PC-9 (cell line): ENCODE measurements around the gene IRAG1. TPM values are rescaled to one million over a fixed set of nuclear protein-coding genes. Genes with fewer than 3 reads are reported as not detected.

Experiments used
- BruUV-seq: library from RNA; stranded (reverse); fragments of 400-500 nt; replicated peaks from 2 replicates; lab custom pipeline; 2021; lab: Mats Ljungman, UMichigan
- CTCF ChIA-PET: fragments of 300-600 bp; sonication (Branson Sonifier 250); formaldehyde crosslinking; loops from one replicate; lab custom pipeline; 2022; ENCODE audit warnings: antibody characterized with exemption; lab: Charles Lee
- POLR2A ChIA-PET: fragments of 300-600 bp; sonication (Branson Sonifier 250); formaldehyde crosslinking; loops from one replicate; lab custom pipeline; 2022; ENCODE audit warnings: antibody characterized with exemption; ENCODE audit not compliant: unreplicated experiment; lab: Charles Lee
- DNase-seq, 2 experiments: peaks; one replicate each; pipeline versions ENCODE4 v3.0.0 to v3.0.0-alpha.2; 2015 to 2022; ENCODE audit warnings: mixed read lengths in 1 of 2
- H2AFZ ChIP-seq: fragments of 200-600 bp; sonication (generic); 2 replicates; pipeline ENCODE4 v1.8.1; 2017; ENCODE audit warnings: antibody characterized with exemption
- H3F3A ChIP-seq: fragments of 200-600 bp; sonication (generic); 2 replicates; pipeline ENCODE4 v1.8.1; 2017; ENCODE audit warnings: antibody characterized with exemption, mild to moderate bottlenecking, low read depth; ENCODE audit not compliant: insufficient read depth
- H3K27ac ChIP-seq: fragments of 200-600 bp; sonication (generic); 2 replicates; pipeline ENCODE4 v1.6.1; 2016; ENCODE audit warnings: mixed run types
- H3K27me3 ChIP-seq: fragments of 200-600 bp; sonication (generic); 2 replicates; pipeline ENCODE4 v1.6.1; 2016; ENCODE audit warnings: low read depth, mixed run types; ENCODE audit not compliant: insufficient read depth
- H3K36me3 ChIP-seq: fragments of 200-600 bp; sonication (generic); 2 replicates; pipeline ENCODE4 v1.6.1; 2016; ENCODE audit warnings: low read depth, mixed run types
- H3K4me1 ChIP-seq: fragments of 200-600 bp; sonication (generic); replicated peaks from 2 replicates; pipeline ENCODE4 v1.6.1; 2016; ENCODE audit warnings: mixed run types; ENCODE audit not compliant: insufficient read depth
- H3K4me2 ChIP-seq: fragments of 200-600 bp; sonication (generic); 2 replicates; pipeline ENCODE4 v1.6.1; 2017; ENCODE audit warnings: mixed run types
- H3K4me3 ChIP-seq: fragments of 200-600 bp; sonication (generic); 2 replicates; pipeline ENCODE4 v1.6.1; 2016; ENCODE audit warnings: mixed run types
- H3K79me2 ChIP-seq: fragments of 200-600 bp; sonication (generic); 2 replicates; pipeline ENCODE4 v1.6.1; 2017; ENCODE audit warnings: low read depth, mixed run types
- H3K9me2 ChIP-seq: fragments of 200-600 bp; sonication (generic); 2 replicates; pipeline ENCODE4 v1.8.1; 2017; ENCODE audit warnings: mild to moderate bottlenecking; ENCODE audit not compliant: insufficient read depth
- H3K9me3 ChIP-seq: fragments of 200-600 bp; sonication (generic); 2 replicates; pipeline ENCODE4 v1.8.1; 2016; ENCODE audit warnings: low read depth; ENCODE audit not compliant: insufficient read depth
- H4K20me1 ChIP-seq: fragments of 200-600 bp; sonication (generic); 2 replicates; pipeline ENCODE4 v1.8.1; 2017; ENCODE audit not compliant: insufficient read depth
- CTCF ChIP-seq: fragments of 200-600 bp; sonication (generic); conservative IDR thresholded peaks from 2 replicates; pipeline ENCODE4 v1.6.1; 2017; ENCODE audit warnings: mixed run types, antibody characterized with exemption, mild to moderate bottlenecking, moderate library complexity
- EZH2 ChIP-seq: fragments of 200-600 bp; sonication (generic); IDR thresholded peaks from 2 replicates; pipeline ENCODE4 v1.8.0; 2017; ENCODE audit warnings: antibody characterized with exemption, low read depth
- intact Hi-C: fragments of 100-400 bp; cut with micrococcal nuclease; formaldehyde crosslinking; loops from one replicate; pipeline ENCODE4 v1.10.0; 2022; ENCODE audit not compliant: unreplicated experiment
- total RNA-seq: library from RNA; stranded (reverse); gene quantifications from 2 replicates; pipeline ENCODE4 v1.2.3, GENCODE V29; 2021

Gene IRAG1
- total RNA-seq, 1 experiment from 2014 or later = 1.3 TPM

GRCh38 chr11:10720881-10721376 lies 27.4 kb upstream of the IRAG1 start:
- H3K27ac ChIP-seq = no peak overlapping the region
- BruUV-seq = no TSS peak
- intact Hi-C loops = no loop called here
- H3F3A ChIP-seq = no peaks in the 10 kb centered on the region
- CTCF ChIA-PET = no interaction called here
- POLR2A ChIA-PET = no interaction called here
- DNase-seq = no peak
- H3K36me3 ChIP-seq = no peaks in the 10 kb centered on the region
- no peak overlapping the region for H3K4me3 ChIP-seq
- TF ChIP-seq EZH2 (no peak), CTCF (no peak)
- 0 out of 2 replicates have a peak, but pooled peaks cover 5% of the 10 kb centered on the region for H3K4me1 ChIP-seq
- no peaks in the 10 kb centered on the region for H3K9me3 ChIP-seq
- H4K20me1 ChIP-seq = no peaks in the 10 kb centered on the region
- no peaks in the 10 kb centered on the region for H3K9me2 ChIP-seq
- no peaks in the 10 kb centered on the region for H3K27me3 ChIP-seq
- no peak overlapping the region for H2AFZ ChIP-seq
- H3K4me2 ChIP-seq = no peak overlapping the region
- no peaks in the 10 kb centered on the region for H3K79me2 ChIP-seq

- Histone ChIP-seq H3K36me3 (no peaks in the 10 kb centered on the region), H3K4me1 (0 out of 2 replicates have a peak, but pooled peaks cover 10% of the 10 kb centered on the region), H3F3A (no peaks in the 10 kb centered on the region), H3K27ac (no peak overlapping the region), H3K79me2 (no peaks in the 10 kb centered on the region), H3K4me2 (no peak overlapping the region), H3K9me2 (no peaks in the 10 kb centered on the region), H3K27me3 (no peaks in the 10 kb centered on the region), H3K4me3 (no peak overlapping the region), H3K9me3 (no peaks in the 10 kb centered on the region), H2AFZ (no peak overlapping the region), H4K20me1 (no peaks in the 10 kb centered on the region)
- BruUV-seq = no TSS peak
- intact Hi-C loops = no loop called here
- TF ChIP-seq EZH2 (no peak), CTCF (no peak)
- ChIA-PET CTCF (no interaction called here), POLR2A (interaction anchor here (0.7 kb wide), 1 partner anchor 23 kb away, joined by 5 read pairs; no protein-coding TSS in a partner anchor)
- no peak for DNase-seq
These were observed 26.1 kb upstream of the IRAG1 start for GRCh38 chr11:10719616-10720015.

GRCh38 chr11:10716543-10717259 lies 23.1 kb upstream of the IRAG1 start:
- ChIA-PET POLR2A (no interaction called here), CTCF (interaction anchor here (0.7 kb wide), 1 partner anchor 9 kb away, joined by 7 read pairs; no protein-coding TSS in a partner anchor)
- 0 out of 2 replicates have a peak, but pooled peaks cover 10% of the 10 kb centered on the region for H3K4me1 ChIP-seq
- no peaks in the 10 kb centered on the region for H4K20me1 ChIP-seq
- no TSS peak for BruUV-seq
- no peaks in the 10 kb centered on the region for H3K9me3 ChIP-seq
- TF ChIP-seq EZH2 (no peak), CTCF (no peak)
- H3K79me2 ChIP-seq = no peaks in the 10 kb centered on the region
- no peak overlapping the region for H3K4me3 ChIP-seq
- no peaks in the 10 kb centered on the region for H3K27me3 ChIP-seq
- no peaks in the 10 kb centered on the region for H3K36me3 ChIP-seq
- no peak overlapping the region for H3K27ac ChIP-seq
- no peak for DNase-seq
- H3K4me2 ChIP-seq = no peak overlapping the region
- H3K9me2 ChIP-seq = no peaks in the 10 kb centered on the region
- no peaks in the 10 kb centered on the region for H3F3A ChIP-seq
- intact Hi-C loops = no loop called here
- no peak overlapping the region for H2AFZ ChIP-seq
